Activated CD8-positive, alpha-beta memory T cell treated with anti-CD3 and anti-CD28 coated beads for 36 hours (primary cell): ENCODE measurements around the gene NFATC4. TPM values are rescaled to one million over a fixed set of nuclear protein-coding genes. Genes with fewer than 3 reads are reported as not detected.

Experiments
- CTCF ChIA-PET: fragments of 350-600 bp; sonication (Branson Sonifier 250); formaldehyde crosslinking; loops from one replicate; lab custom pipeline; 2021; ENCODE audit warnings: antibody characterized with exemption; lab: Charles Lee
- POLR2A ChIA-PET: fragments of 350-600 bp; sonication (Branson Sonifier 250); formaldehyde crosslinking; loops from one replicate; lab custom pipeline; 2021; ENCODE audit warnings: antibody characterized with exemption; lab: Charles Lee
- total RNA-seq, 2 experiments: library from RNA; stranded (reverse); gene quantifications; one replicate each; pipeline ENCODE4 v1.2.3, GENCODE V29; 2021

Gene NFATC4
- total RNA-seq, 2 experiments from 2014 or later = 0.78 to 0.93 TPM

DNA sequence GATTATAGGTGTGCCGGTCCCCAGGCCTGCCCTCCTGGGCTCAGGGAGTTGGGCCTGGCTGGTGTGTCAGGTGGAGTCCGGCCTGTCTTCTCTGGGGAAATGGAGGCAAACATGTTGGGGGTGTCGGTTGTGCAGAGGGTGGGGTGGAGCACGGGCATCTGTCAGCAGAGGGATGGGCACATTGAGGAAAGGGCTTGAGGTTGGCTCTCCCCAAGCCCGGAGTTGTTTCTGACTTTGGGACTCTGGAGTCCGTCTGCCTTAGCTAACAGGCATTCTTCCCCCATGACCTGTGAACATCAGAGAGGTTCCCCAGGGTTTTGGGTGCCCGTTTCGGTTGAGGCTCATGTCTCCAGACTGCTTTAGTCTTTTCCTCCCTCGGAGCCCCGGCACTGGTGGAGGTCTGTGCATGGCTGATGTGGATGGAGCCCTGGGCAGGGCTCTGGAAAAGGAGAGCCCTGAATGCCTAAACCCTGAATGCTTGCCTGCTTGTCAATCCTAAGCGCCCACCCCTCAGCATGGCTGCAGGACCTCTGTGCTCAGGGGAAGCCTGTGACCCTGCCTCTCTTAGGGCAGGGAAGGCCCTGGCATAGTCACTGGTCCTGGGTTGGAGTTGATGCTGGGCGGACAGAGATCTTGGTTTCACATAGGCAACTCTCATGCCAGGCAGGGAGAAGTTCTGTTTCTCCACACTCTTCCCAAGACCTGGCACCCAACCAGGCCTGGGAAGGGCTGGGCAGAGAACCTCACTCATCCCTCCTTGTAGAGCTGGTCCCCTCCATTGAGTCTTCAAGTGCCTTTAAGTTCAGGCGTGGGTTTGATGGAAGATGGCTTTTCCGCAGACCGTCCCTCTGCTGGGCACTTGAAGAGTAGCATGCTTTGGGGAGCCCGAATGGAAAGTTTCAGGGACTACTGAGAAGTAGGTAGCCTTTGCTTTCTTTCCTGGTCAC lies 43.7 kb downstream of the NFATC4 start:
- ChIA-PET CTCF (interaction anchor here (1.0 to 1.7 kb wide), 3 partner anchors 9 to 42 kb away, joined by 3 to 4 read pairs (median 3); no protein-coding TSS in a partner anchor), POLR2A (no interaction called here)

DNA sequence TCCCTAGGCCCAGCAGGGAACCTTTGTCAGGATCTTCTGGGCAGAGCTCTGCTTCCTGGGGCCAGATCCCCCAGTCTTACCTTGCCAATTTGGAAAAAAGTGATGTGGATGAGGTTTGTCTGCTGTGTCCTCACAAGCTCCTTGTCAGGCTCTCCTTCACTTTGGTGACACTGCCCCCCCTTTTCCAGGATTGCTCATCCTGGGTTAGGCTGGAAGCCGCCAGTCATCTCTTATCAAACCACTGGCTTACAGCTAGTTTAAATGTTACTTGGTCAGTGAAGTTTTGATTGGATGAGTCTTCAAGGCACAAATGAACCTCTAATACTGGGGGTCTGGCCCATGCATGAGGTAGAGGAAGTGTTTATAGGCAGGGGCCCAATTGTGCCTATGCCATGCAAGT lies 46.1 kb downstream of the NFATC4 start:
- ChIA-PET CTCF (interaction anchor here (0.9 to 2.2 kb wide), 4 partner anchors 18 to 82 kb away, joined by 3 to 5 read pairs (median 4); no protein-coding TSS in a partner anchor), POLR2A (no interaction called here)

DNA sequence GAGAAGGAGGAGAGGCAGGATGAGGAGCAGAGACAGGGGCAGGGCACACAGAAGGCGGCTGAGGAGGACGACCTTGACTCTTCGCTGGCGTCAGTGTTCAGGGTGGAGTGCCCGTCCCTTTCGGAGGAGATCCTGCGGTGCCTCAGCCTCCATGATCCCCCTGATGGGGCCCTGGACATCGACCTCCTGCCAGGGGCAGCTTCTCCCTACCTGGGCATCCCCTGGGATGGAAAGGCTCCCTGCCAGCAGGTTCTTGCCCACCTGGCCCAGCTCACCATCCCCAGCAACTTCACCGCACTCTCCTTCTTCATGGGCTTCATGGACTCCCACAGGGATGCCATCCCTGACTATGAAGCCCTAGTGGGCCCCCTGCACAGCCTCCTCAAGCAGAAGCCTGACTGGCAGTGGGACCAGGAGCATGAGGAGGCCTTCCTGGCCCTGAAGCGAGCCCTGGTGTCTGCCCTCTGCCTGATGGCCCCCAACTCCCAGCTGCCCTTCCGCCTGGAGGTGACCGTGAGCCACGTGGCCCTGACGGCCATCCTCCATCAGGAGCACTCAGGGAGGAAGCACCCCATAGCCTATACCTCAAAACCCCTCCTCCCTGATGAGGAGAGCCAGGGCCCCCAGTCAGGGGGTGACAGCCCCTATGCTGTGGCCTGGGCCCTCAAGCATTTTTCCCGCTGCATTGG lies 46.9 kb downstream of the NFATC4 start:
- POLR2A ChIA-PET = no interaction called here
- CTCF ChIA-PET = interaction anchor here (0.9 to 2.2 kb wide), 3 partner anchors 17 to 81 kb away, joined by 3 to 5 read pairs (median 5); no protein-coding TSS in a partner anchor

DNA sequence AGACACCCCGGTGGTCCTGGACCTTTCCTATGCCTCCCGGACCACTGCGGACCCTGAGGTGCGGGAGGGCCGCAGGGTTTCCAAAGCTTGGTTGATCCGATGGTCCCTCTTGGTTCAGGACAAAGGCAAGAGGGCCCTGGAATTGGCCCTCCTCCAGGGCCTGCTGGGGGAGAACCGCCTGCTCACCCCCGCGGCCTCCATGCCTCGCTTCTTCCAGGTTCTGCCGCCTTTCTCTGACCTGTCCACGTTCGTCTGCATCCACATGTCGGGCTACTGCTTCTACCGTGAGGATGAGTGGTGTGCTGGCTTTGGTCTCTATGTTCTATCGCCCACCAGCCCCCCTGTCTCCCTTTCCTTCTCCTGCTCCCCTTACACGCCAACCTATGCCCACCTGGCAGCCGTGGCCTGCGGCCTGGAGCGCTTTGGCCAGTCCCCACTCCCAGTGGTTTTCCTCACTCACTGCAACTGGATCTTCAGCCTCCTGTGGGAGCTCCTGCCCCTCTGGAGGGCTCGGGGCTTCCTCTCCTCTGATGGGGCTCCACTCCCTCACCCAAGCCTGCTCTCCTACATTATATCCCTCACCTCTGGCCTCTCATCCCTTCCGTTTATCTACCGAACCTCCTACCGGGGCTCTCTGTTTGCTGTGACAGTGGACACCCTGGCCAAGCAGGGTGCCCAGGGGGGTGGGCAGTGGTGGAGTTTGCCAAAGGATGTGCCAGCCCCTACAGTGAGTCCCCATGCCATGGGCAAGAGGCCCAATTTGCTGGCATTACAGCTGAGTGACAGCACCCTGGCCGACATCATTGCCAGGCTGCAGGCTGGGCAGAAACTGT lies 47.7 kb downstream of the NFATC4 start:
- CTCF ChIA-PET = interaction anchor here (1.2 to 2.2 kb wide), 2 partner anchors 21 to 49 kb away, joined by 3 to 5 read pairs; no protein-coding TSS in a partner anchor
- POLR2A ChIA-PET = no interaction called here

DNA sequence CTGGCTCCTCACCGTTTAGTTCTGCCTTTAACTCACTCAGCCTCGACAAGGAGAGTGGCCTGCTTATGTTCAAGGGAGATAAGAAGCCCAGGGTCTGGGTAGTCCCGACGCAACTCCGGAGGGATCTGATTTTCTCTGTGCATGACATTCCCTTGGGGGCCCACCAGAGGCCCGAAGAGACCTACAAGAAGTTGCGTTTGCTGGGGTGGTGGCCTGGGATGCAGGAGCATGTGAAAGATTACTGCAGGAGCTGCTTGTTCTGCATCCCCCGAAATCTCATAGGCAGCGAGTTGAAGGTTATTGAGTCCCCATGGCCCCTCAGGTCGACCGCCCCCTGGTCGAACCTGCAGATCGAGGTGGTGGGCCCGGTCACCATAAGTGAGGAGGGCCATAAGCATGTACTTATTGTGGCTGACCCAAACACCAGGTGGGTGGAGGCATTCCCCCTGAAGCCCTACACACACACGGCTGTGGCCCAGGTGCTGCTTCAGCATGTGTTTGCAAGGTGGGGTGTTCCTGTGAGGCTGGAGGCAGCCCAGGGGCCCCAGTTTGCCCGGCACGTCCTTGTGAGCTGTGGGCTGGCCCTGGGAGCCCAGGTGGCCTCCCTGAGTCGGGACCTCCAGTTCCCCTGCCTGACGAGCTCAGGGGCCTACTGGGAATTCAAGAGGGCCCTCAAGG lies 48.4 kb downstream of the NFATC4 start:
- POLR2A ChIA-PET = no interaction called here
- CTCF ChIA-PET = interaction anchor here (1.2 kb wide), 1 partner anchor 20 kb away, joined by 3 read pairs; no protein-coding TSS in a partner anchor

DNA sequence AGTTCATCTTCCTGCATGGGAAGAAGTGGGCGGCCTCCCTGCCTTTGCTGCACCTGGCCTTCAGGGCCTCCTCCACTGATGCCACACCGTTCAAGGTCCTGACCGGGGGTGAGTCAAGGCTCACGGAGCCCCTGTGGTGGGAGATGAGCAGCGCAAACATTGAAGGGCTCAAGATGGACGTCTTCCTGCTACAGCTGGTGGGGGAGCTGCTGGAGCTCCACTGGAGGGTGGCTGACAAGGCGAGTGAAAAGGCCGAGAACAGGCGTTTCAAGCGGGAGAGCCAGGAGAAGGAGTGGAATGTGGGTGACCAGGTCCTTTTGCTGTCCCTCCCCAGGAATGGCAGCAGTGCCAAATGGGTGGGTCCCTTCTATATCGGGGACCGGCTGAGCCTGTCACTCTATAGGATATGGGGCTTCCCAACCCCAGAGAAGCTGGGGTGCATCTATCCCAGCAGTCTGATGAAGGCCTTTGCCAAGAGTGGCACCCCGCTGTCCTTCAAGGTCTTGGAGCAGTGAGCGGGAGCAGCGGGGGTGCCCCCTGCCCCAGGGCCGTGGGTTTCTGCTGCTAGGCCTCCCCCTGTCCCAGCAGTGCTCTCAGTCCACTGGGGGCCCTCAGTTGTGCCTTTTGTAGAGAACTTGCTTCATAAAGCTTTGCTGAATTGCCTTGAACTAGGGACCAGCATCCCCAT lies 49.1 kb downstream of the NFATC4 start:
- ChIA-PET POLR2A (no interaction called here), CTCF (interaction anchor here (1.2 kb wide), 1 partner anchor 19 kb away, joined by 3 read pairs; no protein-coding TSS in a partner anchor)

DNA sequence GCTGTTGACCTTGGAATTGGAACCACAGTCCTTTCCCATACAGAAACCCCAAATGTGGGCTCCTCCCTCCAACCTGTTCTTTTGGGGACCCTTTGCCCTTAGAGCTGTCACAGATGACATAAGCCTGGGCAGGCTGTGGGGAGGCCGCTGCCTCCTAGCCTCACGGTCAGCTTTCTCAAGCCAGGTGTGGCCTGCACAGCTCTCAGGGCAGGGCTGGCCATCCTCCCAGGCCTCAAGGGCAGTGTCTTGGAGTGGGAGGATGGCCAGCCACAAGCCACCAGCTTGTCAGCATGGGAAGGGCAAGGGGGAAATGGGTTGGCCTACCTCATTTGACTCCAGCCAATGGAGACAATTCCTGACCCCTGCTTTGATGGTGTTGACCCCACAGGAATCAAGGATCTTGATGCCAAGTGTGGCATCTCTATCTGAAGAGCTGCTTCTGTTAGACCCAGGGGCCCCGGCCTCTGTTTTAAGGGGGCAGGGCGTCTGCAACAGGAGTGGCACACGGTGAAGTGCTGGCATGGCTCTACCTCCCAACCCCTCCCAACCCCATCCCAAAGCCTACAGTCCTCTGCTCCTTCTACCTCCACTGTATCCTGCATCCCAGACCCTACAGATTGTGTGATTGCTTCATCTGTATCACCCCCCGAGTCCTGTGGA lies 50.0 kb downstream of the NFATC4 start:
- CTCF ChIA-PET = no interaction called here
- POLR2A ChIA-PET = no interaction called here

DNA sequence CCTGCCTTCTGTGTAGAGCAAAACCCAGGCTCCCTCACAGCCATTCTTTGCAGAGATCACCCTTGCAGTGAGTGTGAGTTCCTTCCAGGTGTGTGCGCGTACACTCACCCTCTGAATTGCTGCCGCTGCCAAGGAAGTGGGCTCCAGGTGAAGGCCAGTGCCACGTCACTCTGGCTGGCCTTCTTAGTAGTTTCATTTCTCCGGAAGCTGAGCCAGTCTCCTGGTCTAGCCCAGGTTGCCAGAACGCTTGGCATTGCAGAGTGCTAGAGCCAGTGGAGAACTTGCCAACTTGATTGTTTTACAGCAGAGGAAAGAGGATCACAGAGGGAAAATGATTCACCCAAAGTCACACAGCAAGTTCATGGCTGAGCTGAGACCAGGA lies 50.5 kb downstream of the NFATC4 start:
- CTCF ChIA-PET = interaction anchor here (0.5 to 2.0 kb wide), 2 partner anchors 13 to 172 kb away, joined by 5 to 9 read pairs; no protein-coding TSS in a partner anchor
- POLR2A ChIA-PET = no interaction called here

DNA sequence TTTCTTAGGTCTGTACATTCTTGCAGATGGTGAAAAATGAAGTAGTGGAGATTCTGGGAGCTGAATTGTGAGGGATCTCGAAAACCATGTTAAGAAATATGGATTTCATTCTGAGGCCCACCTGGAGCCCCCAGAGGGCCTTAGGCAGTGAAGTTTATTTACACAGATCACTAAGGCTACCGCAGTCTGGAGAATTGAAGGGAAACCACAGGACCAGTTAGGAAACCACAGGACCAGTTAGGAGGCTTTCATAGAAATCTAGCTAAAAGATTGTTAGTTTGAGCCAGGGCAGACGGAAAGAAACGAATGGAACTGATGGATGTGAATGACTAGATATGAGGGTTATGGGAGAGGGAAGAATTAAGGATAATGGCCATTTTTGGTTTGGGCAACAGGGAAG lies 54.3 kb downstream of the NFATC4 start:
- ChIA-PET POLR2A (no interaction called here), CTCF (interaction anchor here (1.6 to 2.3 kb wide), 3 partner anchors 10 to 89 kb away, joined by 5 to 8 read pairs (median 7); no protein-coding TSS in a partner anchor)

DNA sequence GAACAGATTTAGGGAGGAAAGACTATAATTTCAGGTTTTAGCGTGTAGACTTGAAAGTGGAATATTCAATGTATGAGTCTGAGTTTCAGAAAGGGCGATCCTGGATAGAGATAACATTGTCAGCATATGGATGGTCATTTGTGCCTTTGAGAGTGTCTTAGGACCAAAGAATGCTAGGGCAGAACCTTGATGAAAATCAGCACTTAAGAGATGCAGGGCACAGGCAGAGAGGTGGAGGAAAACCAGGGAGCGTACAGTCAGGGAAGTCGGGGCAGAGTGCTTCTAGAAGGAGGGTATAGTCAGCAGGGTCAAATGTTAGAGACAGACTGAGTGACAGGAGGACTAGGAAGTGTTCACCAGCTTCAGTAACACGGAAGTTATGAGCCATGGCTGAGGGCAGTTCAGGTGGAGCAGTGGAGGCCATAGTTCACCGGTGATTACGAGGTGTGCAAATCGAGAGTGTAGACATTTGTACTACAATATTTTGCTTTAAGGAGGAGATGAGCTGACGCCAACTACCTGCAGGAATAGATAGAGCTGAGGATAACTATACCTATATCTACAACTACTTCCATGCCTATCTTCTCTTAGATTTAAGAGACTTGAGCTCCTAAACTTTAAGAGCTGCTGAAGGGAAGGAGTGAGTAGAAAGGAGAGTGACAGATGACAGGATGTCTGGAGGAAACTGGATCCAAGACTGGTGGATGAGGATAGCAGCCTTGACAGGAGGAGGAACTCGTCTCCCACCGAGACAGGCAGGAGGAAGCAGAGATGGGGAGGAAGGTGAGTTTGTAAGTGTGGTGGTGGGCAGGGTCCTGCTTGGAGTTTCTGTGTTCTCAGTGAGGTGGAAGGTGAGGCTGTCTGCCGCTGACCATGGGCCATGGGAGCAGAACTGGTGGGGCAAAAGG lies 55.0 kb downstream of the NFATC4 start:
- CTCF ChIA-PET = interaction anchor here (0.6 to 2.3 kb wide), 6 partner anchors 9 to 91 kb away, joined by 3 to 8 read pairs (median 5); no protein-coding TSS in a partner anchor
- POLR2A ChIA-PET = interaction anchor here (1.1 kb wide), 1 partner anchor 90 kb away, joined by 3 read pairs; no protein-coding TSS in a partner anchor

DNA sequence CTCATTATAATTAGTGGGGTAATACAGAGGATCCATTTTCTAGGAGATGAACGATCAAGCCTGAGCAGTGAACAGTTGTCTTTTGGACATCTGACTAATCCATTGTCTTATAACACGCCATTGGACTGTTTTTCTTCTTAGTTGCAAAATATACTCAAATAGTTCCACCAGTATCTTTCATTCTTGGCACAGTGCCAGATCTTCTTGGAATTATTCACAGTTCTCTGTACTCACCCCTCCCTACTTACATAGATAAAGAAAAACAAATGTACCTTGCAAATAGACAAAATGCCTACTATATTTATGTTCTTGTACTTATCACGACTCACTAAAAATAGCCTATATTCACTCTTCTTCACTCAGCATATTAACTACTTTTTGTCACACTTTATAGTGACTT lies 57.7 kb downstream of the NFATC4 start:
- ChIA-PET CTCF (interaction anchor here (1.0 to 1.3 kb wide), 2 partner anchors 10 to 106 kb away, joined by 3 read pairs; no protein-coding TSS in a partner anchor), POLR2A (no interaction called here)

DNA sequence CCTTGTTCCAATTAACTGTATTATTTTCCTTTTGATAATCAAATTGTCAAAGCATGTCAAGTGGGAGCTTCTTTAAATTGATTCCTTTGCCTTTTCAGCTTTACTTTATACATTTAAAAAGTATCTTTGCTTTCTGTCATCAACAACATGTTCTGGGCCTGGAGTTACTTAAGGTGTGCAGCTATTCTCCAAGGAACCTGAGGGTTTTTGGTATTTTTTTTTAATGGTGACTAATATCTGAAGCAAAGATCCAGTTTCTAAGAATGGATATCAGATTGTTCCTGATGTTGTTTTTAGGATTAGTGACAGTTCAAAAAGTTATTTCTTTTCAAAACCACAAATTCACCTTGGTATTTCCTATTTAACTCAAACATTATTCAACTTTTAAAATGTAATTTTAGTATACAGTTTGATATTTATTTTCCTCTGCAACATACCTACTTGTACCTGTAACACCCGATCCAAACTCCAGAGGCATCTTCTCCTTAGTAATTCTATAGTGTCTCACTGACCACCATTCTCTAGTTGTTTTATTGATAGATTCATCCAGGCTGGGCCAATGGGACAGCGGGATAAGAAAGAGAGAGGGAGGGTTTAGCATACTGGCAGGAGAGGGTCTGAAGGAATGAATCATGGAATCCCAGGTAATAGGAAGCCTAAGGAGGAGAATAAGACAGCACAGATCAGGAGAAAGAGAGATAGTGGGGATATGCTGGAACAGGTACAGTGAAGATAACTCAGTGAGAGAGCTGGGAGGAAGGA lies 58.3 kb downstream of the NFATC4 start:
- POLR2A ChIA-PET = no interaction called here
- CTCF ChIA-PET = interaction anchor here (1.3 to 1.4 kb wide), 2 partner anchors 10 to 106 kb away, joined by 3 to 5 read pairs; no protein-coding TSS in a partner anchor

DNA sequence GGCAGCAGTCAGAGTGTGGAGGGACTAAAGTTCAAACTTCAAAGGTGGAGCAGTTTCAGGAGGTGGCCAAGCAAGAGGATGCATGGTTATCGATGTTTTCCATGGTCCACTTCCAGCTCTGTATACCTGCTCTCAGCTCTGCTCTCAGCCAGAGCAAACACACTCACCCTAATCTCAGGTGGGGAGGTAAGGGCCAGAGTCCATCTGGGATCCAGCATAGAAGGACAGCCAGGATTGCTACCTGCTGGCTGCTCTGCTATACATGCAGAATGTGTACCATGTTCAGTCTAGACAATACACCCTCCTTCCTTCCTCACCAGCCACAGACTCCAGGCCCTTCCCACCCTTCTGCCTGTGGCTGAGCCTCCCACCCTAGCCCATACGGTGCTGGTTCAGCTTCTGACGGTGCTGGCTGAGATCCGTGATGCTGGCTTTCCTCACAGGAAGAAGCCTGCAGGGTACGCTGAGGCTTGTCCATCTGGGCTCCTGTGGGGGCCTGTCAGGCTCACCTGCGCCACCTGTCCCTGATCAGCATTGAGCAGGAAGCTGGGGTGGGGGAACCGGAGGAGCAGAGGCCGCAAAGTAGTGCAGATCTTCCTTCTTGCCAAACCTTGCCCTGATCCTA lies 59.0 kb downstream of the NFATC4 start:
- ChIA-PET POLR2A (no interaction called here), CTCF (interaction anchor here (1.4 to 11.3 kb wide), 2 partner anchors 10 to 94 kb away, joined by 5 to 334 read pairs; partner anchors contain the start of genes ADCY4 and RIPK3)
